ENCODE data around the gene TOMM40.

TOMM40 gene

GRCh38 chr19:44931541-44931940, 40.5 kb downstream of the TOMM40 start:
- DNase-seq = no peak

GRCh38 chr19:44939668-44940067, 48.6 kb downstream of the TOMM40 start:
- peak; percentile 53 for DNase-seq

GRCh38 chr19:44942067-44942571, 51.1 kb downstream of the TOMM40 start, which contains the start of gene APOC4:
APOC4 (plus strand) TSS chr19:44942237; CDS start chr19:44942278, 41 bp downstream.
- no peak for DNase-seq

- DNase-seq = no peak
These were observed 52.8 kb downstream of the TOMM40 start for GRCh38 chr19:44943801-44944249.

- no peak for DNase-seq
These were observed 56.1 kb downstream of the TOMM40 start for GRCh38 chr19:44947041-44947581.

- no peak for DNase-seq
These were observed 57.2 kb downstream of the TOMM40 start for GRCh38 chr19:44948237-44948636.

GRCh38 chr19:44948763-44949374, 57.8 kb downstream of the TOMM40 start:
- DNase-seq = no peak

GRCh38 chr19:44949550-44949949, 58.5 kb downstream of the TOMM40 start:
- DNase-seq = no peak

- peak; percentile 63 for DNase-seq
These were observed 60.4 kb downstream of the TOMM40 start for GRCh38 chr19:44951179-44952159.

Measured in HCEC 1CT (cell line).